Central memory CD8-positive, alpha-beta T cell (primary cell): Measurements from ENCODE around the gene PRM2.

Experiments used
- ATAC-seq: fragments of 150-1000 bp; cut with Tn5 transposase; replicated peaks from 2 replicates; pipeline ENCODE4 v1.10.0; 2022; ENCODE audit warnings: mild to moderate bottlenecking, moderate FRiP score, moderate number of reproducible peaks; ENCODE audit not compliant: poor library complexity, severe bottlenecking; ENCODE audit errors: extremely low read depth
- DNase-seq, 2 donors: peaks; one replicate each; pipeline ENCODE4 v3.0.0; 2021; ENCODE audit warnings: low spot score in 2 of 2
- H3K27ac Mint-ChIP-seq: one replicate; pipeline ENCODE4 v1.8.0; 2022; ENCODE audit warnings: low read depth, mild to moderate bottlenecking, moderate library complexity, mixed read lengths
- H3K27me3 Mint-ChIP-seq: one replicate; pipeline ENCODE4 v1.8.0; 2022; ENCODE audit warnings: mixed read lengths
- H3K36me3 Mint-ChIP-seq: one replicate; pipeline ENCODE4 v1.8.0; 2022; ENCODE audit warnings: mild to moderate bottlenecking, moderate library complexity, mixed read lengths; ENCODE audit not compliant: insufficient read depth
- H3K4me1 Mint-ChIP-seq: one replicate; pipeline ENCODE4 v1.8.0; 2022; ENCODE audit warnings: mixed read lengths
- H3K4me3 Mint-ChIP-seq: one replicate; pipeline ENCODE4 v1.8.0; 2022; ENCODE audit warnings: mild to moderate bottlenecking, moderate library complexity, mixed read lengths
- H3K9me3 Mint-ChIP-seq: one replicate; pipeline ENCODE4 v1.8.0; 2022; ENCODE audit warnings: mixed read lengths

PRM2 gene

DNA sequence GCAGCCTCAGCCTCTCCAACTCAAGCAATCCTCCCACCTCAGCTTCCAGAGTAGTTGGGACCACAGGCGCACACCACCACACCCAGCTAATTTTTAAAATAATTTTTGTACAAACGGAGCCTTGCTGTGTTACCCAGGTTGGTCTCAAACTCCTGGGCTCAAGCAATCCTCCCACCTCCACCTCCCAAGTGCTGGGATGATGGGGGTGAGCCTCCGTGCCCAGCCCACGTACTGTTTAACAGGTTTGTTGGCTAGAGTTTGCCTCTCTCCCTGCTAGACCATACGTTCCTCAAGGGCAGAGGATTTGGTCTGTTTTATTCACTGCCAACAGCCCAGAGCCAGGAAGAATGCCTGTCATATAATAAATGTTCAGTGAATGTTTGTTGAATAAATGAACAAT lies 46.8 kb downstream of the PRM2 start:
- Mint-ChIP-seq H3K4me3 (no peak overlapping the region), H3K36me3 (peaks cover 9% of the 10 kb centered on the region), H3K27me3 (no peaks in the 10 kb centered on the region), H3K9me3 (no peaks in the 10 kb centered on the region), H3K4me1 (peaks cover 54% of the 10 kb centered on the region), H3K27ac (peak overlapping the region; percentile 63)
- no peak for ATAC-seq
- DNase-seq, result no peak

DNA sequence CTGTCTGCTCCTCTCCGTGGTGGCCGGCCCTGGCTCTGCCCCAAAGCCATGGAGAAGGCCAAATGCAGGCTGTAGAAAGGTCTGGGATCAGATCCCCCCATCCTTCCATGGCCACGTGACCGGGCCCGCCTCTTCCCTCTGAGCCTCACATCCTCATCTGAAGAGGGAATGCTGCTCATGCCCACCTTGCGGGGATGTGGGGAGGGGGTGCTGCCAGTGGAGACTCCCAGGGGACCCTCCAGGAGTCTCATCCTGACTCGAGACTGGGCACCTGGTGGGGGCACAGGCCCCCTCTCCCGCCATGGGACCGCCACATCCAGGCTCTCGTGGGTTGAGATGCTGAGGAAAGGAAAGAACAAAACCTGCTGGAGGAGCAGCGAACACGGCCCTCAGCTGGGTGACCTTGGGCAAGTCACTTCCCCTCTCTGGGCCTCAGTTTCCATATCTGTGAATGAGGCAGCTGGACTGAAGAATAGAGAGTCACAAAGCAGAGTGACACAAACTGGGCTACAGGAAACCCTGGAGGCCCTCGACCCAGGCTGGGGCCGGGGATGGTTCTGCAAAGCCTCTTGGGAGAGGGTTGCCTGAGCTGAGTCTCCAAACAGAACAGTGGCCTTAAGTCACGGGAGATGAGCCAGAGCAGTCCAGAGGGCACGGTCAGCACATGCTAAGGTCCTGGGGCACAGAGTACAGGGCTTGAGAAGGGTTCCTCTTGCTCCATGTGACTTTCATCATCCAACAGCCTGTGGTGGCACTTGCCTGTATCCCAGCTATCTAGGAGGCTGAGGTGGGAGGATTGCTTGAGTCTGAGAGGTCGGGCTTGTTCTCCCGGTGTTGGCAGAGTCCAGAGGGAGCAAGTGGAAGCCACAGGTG lies 50.4 kb downstream of the PRM2 start:
- peak overlapping the region; percentile 98 for H3K27ac Mint-ChIP-seq
- H3K4me1 Mint-ChIP-seq, result peaks cover 41% of the 10 kb centered on the region
- DNase-seq, result no peak
- no peaks in the 10 kb centered on the region for H3K27me3 Mint-ChIP-seq
- peaks cover 7% of the 10 kb centered on the region for H3K36me3 Mint-ChIP-seq
- H3K9me3 Mint-ChIP-seq, result no peaks in the 10 kb centered on the region
- H3K4me3 Mint-ChIP-seq, result peak overlapping the region; percentile 73
- no peak for ATAC-seq
